ENCODE results near the gene KLC3. TPM values are rescaled to one million over a fixed set of nuclear protein-coding genes. Genes with fewer than 3 reads are reported as not detected.

KLC3 gene
- total RNA-seq, 2 donors from 2014 or later = 0.21 to 0.24 TPM

Other genes starting within 250 kb of the KLC3 start
- 10 to 100 TPM; 19.4 to 21.4 TPM for gene PPP1R37, start 247.6 kb upstream of the KLC3 start, total RNA-seq
- under 1 TPM in 1 of 2 donors, not detected in 1; 0.05 TPM for gene NKPD1, start 179.8 kb upstream of the KLC3 start, total RNA-seq
- gene TRAPPC6A, start 162.5 kb upstream of the KLC3 start, total RNA-seq = 10 to 100 TPM; 13.6 to 14.3 TPM
- gene BLOC1S3, start 162.0 kb upstream of the KLC3 start, total RNA-seq = 1 to 10 TPM; 6.1 to 7.0 TPM
- 1 to 10 TPM; 1.9 to 2.6 TPM for gene EXOC3L2, start 95.3 kb upstream of the KLC3 start, total RNA-seq
- gene MARK4, start 89.5 kb upstream of the KLC3 start, total RNA-seq = 10 to 100 TPM; 30.2 to 38.8 TPM
- 1,000 to 10,000 TPM; 3,072 to 3,213 TPM for gene CKM, start 17.9 kb upstream of the KLC3 start, total RNA-seq
- gene ERCC2, start 29.8 kb downstream of the KLC3 start, total RNA-seq = 10 to 100 TPM; 12.7 to 13.0 TPM
- 100 to 1,000 TPM; 123 to 143 TPM for gene PPP1R13L, start 64.3 kb downstream of the KLC3 start, total RNA-seq
- gene POLR1G, start 65.9 kb downstream of the KLC3 start, total RNA-seq = 1 to 10 TPM; 4.6 to 5.5 TPM
- 100 to 1,000 TPM; 105 to 140 TPM for gene ERCC1, start 83.2 kb downstream of the KLC3 start, total RNA-seq
- gene FOSB, start 127.2 kb downstream of the KLC3 start, total RNA-seq = 1 to 10 TPM; 1.5 to 5.5 TPM
- gene RTN2, start 156.3 kb downstream of the KLC3 start, total RNA-seq = 10 to 100 TPM; 13.0 to 16.3 TPM
- gene PPM1N, start 157.7 kb downstream of the KLC3 start, total RNA-seq = 1 to 10 TPM in 1 of 2 donors, under 1 TPM in 1; 0.47 to 1.0 TPM
- 10 to 100 TPM; 48.4 to 91.7 TPM for gene VASP, start 166.7 kb downstream of the KLC3 start, total RNA-seq
- gene OPA3, start 244.1 kb downstream of the KLC3 start, total RNA-seq = 10 to 100 TPM; 19.1 to 27.1 TPM

All from left cardiac atrium (tissue), 2 donors.